ENCODE data around the gene ACOX1. TPM values are rescaled to one million over a fixed set of nuclear protein-coding genes. Genes with fewer than 3 reads are reported as not detected.

ACOX1 gene
- polyA plus RNA-seq, 3 donors = 21.6 to 49.7 (median 49.2) TPM

- H3K4me1 ChIP-seq (ENCODE audit: control insufficient read depth in 1 of 2, insufficient read depth in 2 of 2, low read length in 2 of 2) = peaks cover 19 to 24% of the 10 kb centered on the region in 2 donors
Measured at GRCh38 chr17:75902406-75902805, 76.6 kb downstream of the ACOX1 start.

GRCh38 chr17:75901727-75902126, 77.2 kb downstream of the ACOX1 start:
- Histone ChIP-seq H3K9me3 (replicated peaks in 1 of 2; ENCODE audit: control insufficient read depth in 1 of 2, insufficient read depth in 1 of 2, low read length in 2 of 2) (no peaks in the 10 kb centered on the region), H2AFZ (ENCODE audit: insufficient read depth, low read depth, low read length, poor library complexity, severe bottlenecking) (no peak overlapping the region), H3K27ac (ENCODE audit: low read depth in 1 of 2, low read length in 2 of 2) (no peak overlapping the region), H3K4me1 (ENCODE audit: control insufficient read depth in 1 of 2, insufficient read depth in 2 of 2, low read length in 2 of 2) (peaks cover 25 to 31% of the 10 kb centered on the region in 2 donors), H3K36me3 (replicated peaks in 1 of 2; ENCODE audit: control insufficient read depth in 1 of 2, insufficient read depth in 2 of 2, low read length in 2 of 2) (peaks cover 42 to 44% of the 10 kb centered on the region in 2 donors), H3K9ac (ENCODE audit: insufficient read depth, low read length, poor library complexity, severe bottlenecking) (no peak overlapping the region), H3K79me2 (ENCODE audit: insufficient read depth, low read length) (peaks cover 13% of the 10 kb centered on the region), H3K4me3 (replicated peaks in 1 of 3; ENCODE audit: low read depth in 2 of 3, low read length in 3 of 3) (no peak overlapping the region), H3K27me3 (ENCODE audit: control insufficient read depth in 2 of 2, insufficient read depth in 2 of 2, low read length in 2 of 2) (no peaks in the 10 kb centered on the region), H4K20me1 (ENCODE audit: insufficient read depth, low read length) (no peaks in the 10 kb centered on the region), H3K4me2 (replicated peaks; ENCODE audit: extremely low read depth, low read length, poor library complexity, severe bottlenecking) (no peak overlapping the region)
- H3K4me1 Mint-ChIP-seq = peaks cover 20% of the 10 kb centered on the region
- WGBS (ENCODE audit: insufficient coverage) = 100% methylated on average over 10 of the region's 18 CpGs
- peaks cover 33 to 49% of the 10 kb centered on the region in 2 donors for H3K36me3 Mint-ChIP-seq
- no peak overlapping the region for H3K4me3 Mint-ChIP-seq
- TF ChIP-seq CTCF (IDR thresholded peaks at IDR 0.05) = no peak
- H3K9me3 Mint-ChIP-seq = no peaks in the 10 kb centered on the region
- intact Hi-C loops (cut with micrococcal nuclease) = loop anchor here in 1 of 2 donors (5.0 kb wide), 1 partner anchor 41 kb away; the partner anchor contains the start of gene FBF1
- no peak for DNase-seq
- peaks cover 0 to 2% (median 0%) of the 10 kb centered on the region in 3 donors for H3K27me3 Mint-ChIP-seq (ENCODE audit: low read depth in 3 of 3)
- H3K27ac Mint-ChIP-seq = no peak overlapping the region

More at GRCh38 chr17:75902406-75902805, 76.6 kb downstream of the ACOX1 start:
- H4K20me1 ChIP-seq (ENCODE audit: insufficient read depth, low read length) = no peaks in the 10 kb centered on the region
- H3K27ac ChIP-seq (ENCODE audit: low read depth in 1 of 2, low read length in 2 of 2) = no peak overlapping the region
- peaks cover 42 to 44% of the 10 kb centered on the region in 2 donors for H3K36me3 ChIP-seq (replicated peaks in 1 of 2; ENCODE audit: control insufficient read depth in 1 of 2, insufficient read depth in 2 of 2, low read length in 2 of 2)
- H3K27ac Mint-ChIP-seq = no peak overlapping the region
- no peak overlapping the region for H3K4me3 ChIP-seq (replicated peaks in 1 of 3; ENCODE audit: low read depth in 2 of 3, low read length in 3 of 3)
- H3K27me3 ChIP-seq (ENCODE audit: control insufficient read depth in 2 of 2, insufficient read depth in 2 of 2, low read length in 2 of 2) = no peaks in the 10 kb centered on the region
- H3K79me2 ChIP-seq (ENCODE audit: insufficient read depth, low read length) = peaks cover 13% of the 10 kb centered on the region
- peaks cover 0 to 2% (median 0%) of the 10 kb centered on the region in 3 donors for H3K27me3 Mint-ChIP-seq (ENCODE audit: low read depth in 3 of 3)
- peaks cover 33 to 48% of the 10 kb centered on the region in 2 donors for H3K36me3 Mint-ChIP-seq
- no peak overlapping the region for H3K4me2 ChIP-seq (replicated peaks; ENCODE audit: extremely low read depth, low read length, poor library complexity, severe bottlenecking)
- no peaks in the 10 kb centered on the region for H3K9me3 ChIP-seq (replicated peaks in 1 of 2; ENCODE audit: control insufficient read depth in 1 of 2, insufficient read depth in 1 of 2, low read length in 2 of 2)
- TF ChIP-seq CTCF (IDR thresholded peaks at IDR 0.05) = no peak
- H3K9me3 Mint-ChIP-seq = no peaks in the 10 kb centered on the region
- H3K4me1 Mint-ChIP-seq = peaks cover 18% of the 10 kb centered on the region
- intact Hi-C loops (cut with micrococcal nuclease) = loop anchor here in 1 of 2 donors (5.0 kb wide), 1 partner anchor 40 kb away; the partner anchor contains the start of gene FBF1
- DNase-seq = no peak
- H2AFZ ChIP-seq (ENCODE audit: insufficient read depth, low read depth, low read length, poor library complexity, severe bottlenecking) = no peak overlapping the region
- 100% methylated on average over 2 of the region's 6 CpGs for WGBS (ENCODE audit: insufficient coverage)
- no peak overlapping the region for H3K4me3 Mint-ChIP-seq
- no peak overlapping the region for H3K9ac ChIP-seq (ENCODE audit: insufficient read depth, low read length, poor library complexity, severe bottlenecking)
